Measurements from ENCODE around the gene KIR3DL3. TPM values are rescaled to one million over a fixed set of nuclear protein-coding genes. Genes with fewer than 3 reads are reported as not detected.
"Not testable (repeated sequence)": the region's sequence is repeated elsewhere in the genome, so short reads cannot be mapped to it uniquely, and the experiment has no call there.

Gene KIR3DL3
- total and polyA plus RNA-seq, 9 of the 15 experiments (the other 6 are each of a cell fraction or from before 2014, with no cell fraction given): 0.11 TPM; not detected in 8

GRCh38 chr19:54697716-54698115 is 26.5 kb upstream of the KIR3DL3 start:
- H3K36me3 ChIP-seq (ENCODE audit: control insufficient read depth, insufficient read depth, low read length); H3K9me1 ChIP-seq (ENCODE audit: control insufficient read depth, insufficient read depth, low read length); ATAC-seq; DNase-seq (ENCODE audit: extremely low read depth in 1 of 4, low spot score in 3 of 4); H3K27me3 ChIP-seq (ENCODE audit: control insufficient read depth in 2 of 2, insufficient read depth in 2 of 2, low read length in 2 of 2); H4K20me1 ChIP-seq (replicated peaks; ENCODE audit: control insufficient read depth, insufficient read depth, low read length); BruUV-seq (replicated peaks); H2AFZ ChIP-seq (ENCODE audit: low read depth, low read length); in situ Hi-C loops (cut with MboI); H3K79me2 ChIP-seq (ENCODE audit: control insufficient read depth, insufficient read depth, low read length); H3K4me3 ChIP-seq; H3K9me3 ChIP-seq (replicated peaks; ENCODE audit: control insufficient read depth, insufficient read depth, low read depth, low read length); H3K27ac ChIP-seq (ENCODE audit: extremely low read depth, low read depth, low read length); CTCF ChIA-PET (ENCODE audit: low intra/inter-chr PET ratio); intact Hi-C loops (cut with micrococcal nuclease); FAIRE-seq; H3K4me2 ChIP-seq (ENCODE audit: insufficient read depth, low read length): not testable (repeated sequence)
- POLR2A ChIA-PET: interaction anchor here (0.7 kb wide), 1 partner anchor 20 kb away, joined by 3 read pairs; no protein-coding TSS in a partner anchor
- Histone ChIP-seq H3K9ac (ENCODE audit: insufficient read depth in 1 of 2, low read depth in 2 of 2, low read length in 2 of 2) (peak overlapping the region in 1 of 2 experiments; percentile 66; a peak in 2 of 4 replicates), H3K4me1 (replicated peaks in 1 of 2; ENCODE audit: control insufficient read depth in 2 of 2, insufficient read depth in 2 of 2, low read length in 2 of 2) (peaks cover 22 to 40% of the 10 kb centered on the region in 2 experiments; a peak in 4 of 5 replicates)
- WGBS (ENCODE audit: insufficient coverage, low coverage, missing lambda C conversion rate): 58% methylated on average over 10 of the region's 13 CpGs

GRCh38 chr19:54704928-54705327 is 19.3 kb upstream of the KIR3DL3 start:
- FAIRE-seq: no peak
- DNase-seq (ENCODE audit: extremely low read depth in 1 of 4, low spot score in 3 of 4): no peak
- ChIA-PET CTCF (ENCODE audit: low intra/inter-chr PET ratio) (no interaction called here), POLR2A (no interaction called here)
- H3K4me3 ChIP-seq: no peak overlapping the region
- H2AFZ ChIP-seq (ENCODE audit: low read depth, low read length): no peak overlapping the region
- H3K27me3 ChIP-seq (ENCODE audit: control insufficient read depth in 2 of 2, insufficient read depth in 2 of 2, low read length in 2 of 2): peaks cover 0 to 17% of the 10 kb centered on the region in 2 experiments; a peak in 1 of 5 replicates
- H3K9me1 ChIP-seq (ENCODE audit: control insufficient read depth, insufficient read depth, low read length): no peaks in the 10 kb centered on the region
- BruUV-seq (replicated peaks): no TSS peak
- 0 out of 2 replicates have a peak, but pooled peaks cover 4% of the 10 kb centered on the region for H4K20me1 ChIP-seq (replicated peaks; ENCODE audit: control insufficient read depth, insufficient read depth, low read length)
- H3K79me2 ChIP-seq (ENCODE audit: control insufficient read depth, insufficient read depth, low read length): no peaks in the 10 kb centered on the region
- in situ Hi-C loops (cut with MboI): no loop called here
- H3K36me3 ChIP-seq (ENCODE audit: control insufficient read depth, insufficient read depth, low read length): no peaks in the 10 kb centered on the region
- intact Hi-C loops (cut with micrococcal nuclease): no loop called here
- no peak overlapping the region for H3K27ac ChIP-seq (ENCODE audit: extremely low read depth, low read depth, low read length)
- ATAC-seq: no peak
- 17% methylated on average over 8 of the region's 8 CpGs for WGBS (ENCODE audit: insufficient coverage, low coverage, missing lambda C conversion rate)
- H3K9ac ChIP-seq (ENCODE audit: insufficient read depth in 1 of 2, low read depth in 2 of 2, low read length in 2 of 2): no peak overlapping the region
- H3K4me1 ChIP-seq (replicated peaks in 1 of 2; ENCODE audit: control insufficient read depth in 2 of 2, insufficient read depth in 2 of 2, low read length in 2 of 2): no peaks in the 10 kb centered on the region; a peak in 2 of 5 replicates
- no peak overlapping the region for H3K4me2 ChIP-seq (ENCODE audit: insufficient read depth, low read length)
- no peaks in the 10 kb centered on the region for H3K9me3 ChIP-seq (replicated peaks; ENCODE audit: control insufficient read depth, insufficient read depth, low read depth, low read length)
- TF ChIP-seq MTA2 (IDR thresholded peaks at IDR 0.05; ENCODE audit: low read depth) (no peak), ELK3 (CRISPR knock-in tag; IDR thresholded peaks at IDR 0.05) (no peak), CHAMP1 (IDR thresholded peaks at IDR 0.05) (no peak), MIER1 (IDR thresholded peaks at IDR 0.05; ENCODE audit: low read depth) (no peak), MECOM (CRISPR knock-in tag; IDR thresholded peaks at IDR 0.05) (no peak), GTF2F1 (IDR thresholded peaks at IDR 0.05; ENCODE audit: low read depth, low read length) (no peak), ZNF398 (CRISPR knock-in tag; IDR thresholded peaks at IDR 0.05) (no peak), ZBTB26 (CRISPR knock-in tag; IDR thresholded peaks at IDR 0.05) (no peak), ZNF23 (CRISPR knock-in tag; IDR thresholded peaks at IDR 0.05) (no peak), ZC3H8 (IDR thresholded peaks at IDR 0.05) (no peak)
